Measurements from ENCODE around the gene CCM2L. TPM values are rescaled to one million over a fixed set of nuclear protein-coding genes. Genes with fewer than 3 reads are reported as not detected.

Gene CCM2L
- total RNA-seq, 1 donor from 2014 or later = 2.9 TPM

GRCh38 chr20:31991339-31991705, 18.9 kb upstream of the CCM2L start:
- DNase-seq (ENCODE audit: low spot score in 2 of 2) (no peak), FAIRE-seq (no peak)

GRCh38 chr20:31992086-31992485, 18.2 kb upstream of the CCM2L start:
- FAIRE-seq (no peak), DNase-seq (ENCODE audit: low spot score in 2 of 2) (no peak)

GRCh38 chr20:31996996-31997395, 13.2 kb upstream of the CCM2L start:
- FAIRE-seq = no peak
- no peak for DNase-seq (ENCODE audit: low spot score in 2 of 2)

- FAIRE-seq = no peak
- DNase-seq (ENCODE audit: low spot score in 2 of 2) = peak in 1 of 2 donors; percentile 44
Measured at GRCh38 chr20:31998246-31998645, 12.0 kb upstream of the CCM2L start.

- DNase-seq (ENCODE audit: low spot score in 2 of 2) = no peak
- no peak for FAIRE-seq
Measured at GRCh38 chr20:32003325-32003724, 6.9 kb upstream of the CCM2L start.

GRCh38 chr20:32004963-32005362, 5.3 kb upstream of the CCM2L start:
- no peak for DNase-seq (ENCODE audit: low spot score in 2 of 2)
- no peak for FAIRE-seq

- FAIRE-seq = no peak
- no peak for DNase-seq (ENCODE audit: low spot score in 2 of 2)
Measured at GRCh38 chr20:32006053-32006452, 4.2 kb upstream of the CCM2L start.

- FAIRE-seq = no peak
- no peak for DNase-seq (ENCODE audit: low spot score in 2 of 2)
Measured at GRCh38 chr20:32006841-32007786, 3.1 kb upstream of the CCM2L start.

GRCh38 chr20:32007787-32008616, 2.2 kb upstream of the CCM2L start:
- no peak for FAIRE-seq
- DNase-seq (ENCODE audit: low spot score in 2 of 2) = no peak

GRCh38 chr20:32009564-32009963, 674 bp upstream of the CCM2L start:
- DNase-seq (ENCODE audit: low spot score in 2 of 2) (no peak), FAIRE-seq (no peak)

GRCh38 chr20:32010666-32011065, 428 bp downstream of the CCM2L start:
- DNase-seq (ENCODE audit: low spot score in 2 of 2) (no peak), FAIRE-seq (no peak)

- FAIRE-seq = no peak
- no peak for DNase-seq (ENCODE audit: low spot score in 2 of 2)
Measured at GRCh38 chr20:32012159-32012688, 2.0 kb downstream of the CCM2L start.

- DNase-seq (ENCODE audit: low spot score in 2 of 2) (no peak), FAIRE-seq (no peak)
Measured at GRCh38 chr20:32013326-32013725, 3.1 kb downstream of the CCM2L start.

- FAIRE-seq (no peak), DNase-seq (ENCODE audit: low spot score in 2 of 2) (peak in 1 of 2 donors; percentile 43)
Measured at GRCh38 chr20:32017711-32018251, 7.5 kb downstream of the CCM2L start.

GRCh38 chr20:32018269-32019155, 8.3 kb downstream of the CCM2L start:
- FAIRE-seq = no peak
- DNase-seq (ENCODE audit: low spot score in 2 of 2) = peak; percentile 56 to 68

GRCh38 chr20:32019156-32019510, 8.9 kb downstream of the CCM2L start:
- DNase-seq (ENCODE audit: low spot score in 2 of 2) (peak in 1 of 2 donors; percentile 43), FAIRE-seq (no peak)

- FAIRE-seq (no peak), DNase-seq (ENCODE audit: low spot score in 2 of 2) (no peak)
Measured at GRCh38 chr20:32019563-32020463, 9.6 kb downstream of the CCM2L start.

- DNase-seq (ENCODE audit: low spot score in 2 of 2) (no peak), FAIRE-seq (no peak)
Measured at GRCh38 chr20:32021091-32021490, 10.9 kb downstream of the CCM2L start.
